Peyer's patch (tissue), 4 donors: ENCODE data around the gene ZNF526. TPM values are rescaled to one million over a fixed set of nuclear protein-coding genes. Genes with fewer than 3 reads are reported as not detected.
A peak's percentile ranks its signal among the peaks of the same experiment; 100 is the strongest.

Experiments used
- DNase-seq, 3 donors: peaks; one replicate each; pipeline ENCODE4 v3.0.0-alpha.2; 2017 to 2019
- H3K27ac ChIP-seq, 4 donors: fragments of 200-600 bp; sonication (generic); one replicate each; pipeline ENCODE4 v1.5.1; 2016 to 2019
- H3K27me3 ChIP-seq, 2 donors: fragments of 200-600 bp; sonication (generic); one replicate each; pipeline ENCODE4 v1.5.1; 2019
- H3K36me3 ChIP-seq, 3 donors: fragments of 200-600 bp; sonication (generic); one replicate each; pipeline ENCODE4 v1.5.1; 2016 to 2019
- H3K4me1 ChIP-seq, 4 donors: fragments of 200-600 bp; sonication (generic); one replicate each; pipeline ENCODE4 v1.5.1; 2016 to 2019
- H3K4me3 ChIP-seq, 4 donors: fragments of 200-600 bp; sonication (generic); 1 replicate in 3 of 4; 2 replicates in 1 of 4; pipeline ENCODE4 v1.5.1; 2016 to 2019; ENCODE audit warnings: mild to moderate bottlenecking in 1 of 4
- H3K9me3 ChIP-seq, 4 donors: fragments of 200-600 bp; sonication (generic); one replicate each; pipeline ENCODE4 v1.5.1; 2016 to 2019; ENCODE audit warnings: mild to moderate bottlenecking in 1 of 4
- POLR2A ChIP-seq, 2 donors: fragments of 450-650 bp; IDR thresholded peaks; one replicate each; pipeline ENCODE4 v1.5.1; 2017; ENCODE audit warnings: antibody characterized with exemption in 2 of 2, mild to moderate bottlenecking in 2 of 2, moderate library complexity in 2 of 2
- total RNA-seq, 4 donors: library from RNA; depleted of rRNA; stranded (reverse); fragments of >200 nt; gene quantifications; one replicate each; pipeline ENCODE4 v1.1.0, GENCODE V29; 2016
- TF ChIP-seq, protein P1 (sequence below), 6 experiments: fragments of 450-650 bp in 4 of 6; fragments of 200-600 bp in 2 of 6; sonication (generic) in 1 of 6; IDR thresholded peaks; one replicate each; pipeline ENCODE4 v1.5.1; 2017 to 2019; ENCODE audit warnings: antibody characterized with exemption in 6 of 6, mild to moderate bottlenecking in 3 of 6, moderate library complexity in 1 of 6

ZNF526 gene
- total RNA-seq, 4 donors from 2014 or later, result 9.1 to 14.0 (median 12.3) TPM

- Histone ChIP-seq H3K9me3 (no peaks in the 10 kb centered on the region), H3K4me1 (peaks cover 0 to 15% (median 12%) of the 10 kb centered on the region in 4 donors), H3K4me3 (no peak overlapping the region), H3K27ac (no peak overlapping the region), H3K36me3 (no peaks in the 10 kb centered on the region), H3K27me3 (peaks cover 0 to 20% of the 10 kb centered on the region in 2 donors)
- no peak for DNase-seq
- TF ChIP-seq POLR2A (IDR thresholded peaks at IDR 0.05), result no peak
- TF ChIP-seq, protein P1, sequence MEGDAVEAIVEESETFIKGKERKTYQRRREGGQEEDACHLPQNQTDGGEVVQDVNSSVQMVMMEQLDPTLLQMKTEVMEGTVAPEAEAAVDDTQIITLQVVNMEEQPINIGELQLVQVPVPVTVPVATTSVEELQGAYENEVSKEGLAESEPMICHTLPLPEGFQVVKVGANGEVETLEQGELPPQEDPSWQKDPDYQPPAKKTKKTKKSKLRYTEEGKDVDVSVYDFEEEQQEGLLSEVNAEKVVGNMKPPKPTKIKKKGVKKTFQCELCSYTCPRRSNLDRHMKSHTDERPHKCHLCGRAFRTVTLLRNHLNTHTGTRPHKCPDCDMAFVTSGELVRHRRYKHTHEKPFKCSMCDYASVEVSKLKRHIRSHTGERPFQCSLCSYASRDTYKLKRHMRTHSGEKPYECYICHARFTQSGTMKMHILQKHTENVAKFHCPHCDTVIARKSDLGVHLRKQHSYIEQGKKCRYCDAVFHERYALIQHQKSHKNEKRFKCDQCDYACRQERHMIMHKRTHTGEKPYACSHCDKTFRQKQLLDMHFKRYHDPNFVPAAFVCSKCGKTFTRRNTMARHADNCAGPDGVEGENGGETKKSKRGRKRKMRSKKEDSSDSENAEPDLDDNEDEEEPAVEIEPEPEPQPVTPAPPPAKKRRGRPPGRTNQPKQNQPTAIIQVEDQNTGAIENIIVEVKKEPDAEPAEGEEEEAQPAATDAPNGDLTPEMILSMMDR (IDR thresholded peaks at IDR 0.05), result no peak
Observed at GRCh38 chr19:42174958-42175734, 45.0 kb upstream of the ZNF526 start.

GRCh38 chr19:42175952-42176648 is 44.0 kb upstream of the ZNF526 start:
- Histone ChIP-seq H3K27me3 (peaks cover 0 to 20% of the 10 kb centered on the region in 2 donors), H3K4me1 (peaks cover 0 to 15% (median 12%) of the 10 kb centered on the region in 4 donors), H3K36me3 (no peaks in the 10 kb centered on the region), H3K27ac (peak overlapping the region in 1 of 4 donors; percentile 17), H3K9me3 (no peaks in the 10 kb centered on the region), H3K4me3 (peak overlapping the region; percentile 29 to 57 (median 56))
- TF ChIP-seq, protein P1 (IDR thresholded peaks at IDR 0.05), result no peak
- TF ChIP-seq POLR2A (IDR thresholded peaks at IDR 0.05), result no peak
- DNase-seq, result peak in 1 of 3 donors; percentile 53

- DNase-seq, result peak in 1 of 3 donors; percentile 52
- Histone ChIP-seq H3K27me3 (peaks cover 0 to 20% of the 10 kb centered on the region in 2 donors), H3K27ac (peak overlapping the region in 1 of 4 donors; percentile 17)
Observed at GRCh38 chr19:42176649-42176989, 43.5 kb upstream of the ZNF526 start.

DNA sequence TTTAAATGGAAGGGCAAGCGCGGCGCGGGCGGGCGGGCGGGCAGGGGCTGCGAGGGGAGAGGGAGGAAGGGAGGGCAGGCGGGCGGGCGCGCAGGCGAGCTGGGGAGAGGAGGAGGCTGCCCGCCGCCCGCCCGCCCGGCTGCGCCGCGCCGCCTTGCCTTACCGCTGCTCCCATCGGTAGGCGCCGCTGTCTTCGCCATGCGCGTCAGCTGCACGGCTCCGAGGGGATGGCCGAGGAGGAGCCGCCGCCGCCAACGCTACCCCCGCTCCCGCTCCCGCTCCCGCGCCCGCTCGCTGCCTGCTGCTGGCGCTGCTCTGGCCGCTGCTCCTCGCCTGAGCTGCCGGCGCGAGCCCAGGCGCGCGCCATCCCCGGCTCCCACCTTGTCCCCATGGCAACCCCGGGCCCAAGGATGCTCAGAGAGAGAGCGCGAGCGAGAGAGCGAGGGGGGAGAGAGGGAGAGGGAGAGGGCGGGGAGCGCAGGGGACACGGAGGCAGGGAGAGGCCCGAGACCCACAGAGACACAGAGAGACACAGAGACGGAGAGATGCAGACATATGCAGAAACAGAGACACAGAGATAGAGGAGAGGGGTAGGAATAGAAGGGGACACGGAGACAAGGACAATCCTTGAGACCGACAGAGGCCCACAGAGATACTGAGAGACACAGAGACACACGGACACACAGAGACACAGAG is 43.0 kb upstream of the ZNF526 start:
- no peak for TF ChIP-seq POLR2A (IDR thresholded peaks at IDR 0.05)
- TF ChIP-seq, protein P1 (IDR thresholded peaks at IDR 0.05), result peak in 5 of 6 experiments; percentile 7 to 48 (median 33)
- Histone ChIP-seq H3K27ac (peak overlapping the region in 1 of 4 donors; percentile 17), H3K9me3 (no peaks in the 10 kb centered on the region), H3K36me3 (no peaks in the 10 kb centered on the region), H3K4me1 (peaks cover 0 to 15% (median 12%) of the 10 kb centered on the region in 4 donors), H3K4me3 (peak overlapping the region; percentile 29 to 57 (median 56)), H3K27me3 (peaks cover 0 to 20% of the 10 kb centered on the region in 2 donors)
- peak; percentile 72 to 85 (median 78) for DNase-seq

More at GRCh38 chr19:42176649-42176989, 43.5 kb upstream of the ZNF526 start:
- peaks cover 0 to 15% (median 12%) of the 10 kb centered on the region in 4 donors for H3K4me1 ChIP-seq
- TF ChIP-seq POLR2A (IDR thresholded peaks at IDR 0.05), result no peak
- TF ChIP-seq, protein P1 (IDR thresholded peaks at IDR 0.05), result no peak
- H3K36me3 ChIP-seq, result no peaks in the 10 kb centered on the region
- H3K4me3 ChIP-seq, result peak overlapping the region; percentile 29 to 57 (median 56)
- no peaks in the 10 kb centered on the region for H3K9me3 ChIP-seq

DNA sequence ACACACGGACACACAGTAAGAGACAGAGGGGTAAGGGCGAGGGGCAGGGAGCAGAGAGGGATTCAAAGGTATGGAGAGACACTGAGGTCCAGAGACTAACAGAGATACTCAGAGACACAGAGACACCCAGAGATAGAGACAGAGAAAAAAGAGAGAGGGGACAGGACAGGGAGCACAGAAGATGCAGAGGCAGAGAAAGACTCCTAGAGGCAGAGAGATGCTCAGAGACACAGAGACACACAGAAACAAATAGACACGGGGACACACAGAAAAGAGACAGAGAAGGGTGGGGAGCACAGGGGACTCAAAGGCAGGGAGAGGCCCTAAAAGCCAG is 42.5 kb upstream of the ZNF526 start:
- Histone ChIP-seq H3K4me1 (peaks cover 0 to 15% (median 12%) of the 10 kb centered on the region in 4 donors), H3K27me3 (peaks cover 0 to 20% of the 10 kb centered on the region in 2 donors), H3K4me3 (no peak overlapping the region), H3K9me3 (no peaks in the 10 kb centered on the region), H3K36me3 (no peaks in the 10 kb centered on the region), H3K27ac (no peak overlapping the region)
- no peak for DNase-seq
- no peak for TF ChIP-seq POLR2A (IDR thresholded peaks at IDR 0.05)
- TF ChIP-seq, protein P1 (IDR thresholded peaks at IDR 0.05), result no peak
